Caco-2 (cell line): ENCODE results near the gene UBE3C. TPM values are rescaled to one million over a fixed set of nuclear protein-coding genes. Genes with fewer than 3 reads are reported as not detected.

Experiments
- BruUV-seq: library from RNA; stranded (reverse); fragments of 400-500 nt; replicated peaks from 2 replicates; lab custom pipeline; 2021; lab: Mats Ljungman, UMichigan
- CTCF ChIA-PET: fragments of 300-600 bp; sonication (Branson Sonifier 250); formaldehyde crosslinking; loops from one replicate; lab custom pipeline; 2022; ENCODE audit warnings: antibody characterized with exemption; lab: Charles Lee
- POLR2A ChIA-PET: fragments of 300-600 bp; sonication (Branson Sonifier 250); formaldehyde crosslinking; loops from one replicate; lab custom pipeline; 2022; ENCODE audit warnings: antibody characterized with exemption; lab: Charles Lee
- DNase-seq, 2 experiments: peaks; one replicate each; pipeline versions ENCODE4 v3.0.0 to v3.0.0-alpha.2; 2020 to 2022
- H3K27me3 ChIP-seq: replicated peaks from 2 replicates; pipeline ENCODE4 v1.6.0; 2011; ENCODE audit warnings: low read length; ENCODE audit not compliant: control insufficient read depth, insufficient read depth
- H3K36me3 ChIP-seq: 2 replicates; pipeline ENCODE4 v1.5.1; 2011; ENCODE audit warnings: low read length; ENCODE audit not compliant: control insufficient read depth, insufficient read depth
- H3K4me1 ChIP-seq: fragments of 250-450 bp; sonication (Bioruptor Pico); 2 replicates; pipeline ENCODE4 v1.5.1; 2020; ENCODE audit warnings: mild to moderate bottlenecking
- H3K4me3 ChIP-seq: 2 replicates; pipeline ENCODE4 v1.5.1; 2011; ENCODE audit warnings: low read depth, mild to moderate bottlenecking, control low read depth, low read length
- H3K9me3 ChIP-seq: fragments of 250-450 bp; sonication (Bioruptor Pico); 2 replicates; pipeline ENCODE4 v1.5.1; 2020; ENCODE audit warnings: mild to moderate bottlenecking, moderate library complexity
- H3K27ac Mint-ChIP-seq: one replicate; pipeline ENCODE4 v1.8.0; 2022; ENCODE audit warnings: mixed read lengths; ENCODE audit not compliant: unreplicated experiment
- H3K27me3 Mint-ChIP-seq: one replicate; pipeline ENCODE4 v1.8.0; 2022; ENCODE audit warnings: mixed read lengths; ENCODE audit not compliant: insufficient read depth, unreplicated experiment
- H3K36me3 Mint-ChIP-seq: one replicate; pipeline ENCODE4 v1.8.0; 2022; ENCODE audit warnings: mild to moderate bottlenecking, mixed read lengths; ENCODE audit not compliant: insufficient read depth, unreplicated experiment
- H3K4me1 Mint-ChIP-seq: one replicate; pipeline ENCODE4 v1.8.0; 2022; ENCODE audit warnings: low read depth, mixed read lengths; ENCODE audit not compliant: unreplicated experiment
- H3K4me3 Mint-ChIP-seq: one replicate; pipeline ENCODE4 v1.8.0; 2022; ENCODE audit warnings: mild to moderate bottlenecking, moderate library complexity, mixed read lengths; ENCODE audit not compliant: unreplicated experiment
- H3K9me3 Mint-ChIP-seq: one replicate; pipeline ENCODE4 v1.8.0; 2022; ENCODE audit warnings: mixed read lengths; ENCODE audit not compliant: unreplicated experiment
- CTCF ChIP-seq, 2 experiments: fragments of 200-600 bp in 1 of 2; IDR thresholded peaks; 1 replicate in 1 of 2; 2 replicates in 1 of 2; pipeline versions ENCODE4 v1.5.1 to v1.8.0; 2011 to 2022; ENCODE audit warnings: antibody characterized with exemption in 1 of 2, control low read depth in 1 of 2, inconsistent platforms in 1 of 2, low read depth in 1 of 2, low read length in 1 of 2, mild to moderate bottlenecking in 1 of 2, moderate library complexity in 1 of 2; ENCODE audit not compliant: insufficient read depth in 1 of 2, severe bottlenecking in 1 of 2, unreplicated experiment in 1 of 2
- intact Hi-C: fragments of 100-400 bp; cut with micrococcal nuclease; formaldehyde crosslinking; loops from one replicate; pipeline ENCODE4 v1.10.0; 2022; ENCODE audit not compliant: unreplicated experiment
- total RNA-seq: library from RNA; stranded (reverse); gene quantifications from 2 replicates; pipeline ENCODE4 v1.2.3, GENCODE V29; 2022

UBE3C gene
- total RNA-seq, 1 experiment from 2014 or later, result 76.1 TPM

GRCh38 chr7:157195868-157196267 is 57.1 kb downstream of the UBE3C start:
- H3K27ac Mint-ChIP-seq, result no peak overlapping the region
- no TSS peak for BruUV-seq
- H3K4me3 Mint-ChIP-seq, result no peak overlapping the region
- peaks cover 86% of the 10 kb centered on the region for H3K36me3 Mint-ChIP-seq
- H3K4me3 ChIP-seq, result no peak overlapping the region
- POLR2A ChIA-PET, result no interaction called here
- no peak for TF ChIP-seq CTCF (IDR thresholded peaks at IDR 0.05; ENCODE audit: insufficient read depth in 1 of 2, low read depth in 1 of 2, low read length in 1 of 2, severe bottlenecking in 1 of 2, unreplicated experiment in 1 of 2)
- H3K9me3 ChIP-seq, result 0 out of 2 replicates have a peak, but pooled peaks cover 5% of the 10 kb centered on the region
- H3K27me3 ChIP-seq, result no peaks in the 10 kb centered on the region
- no peaks in the 10 kb centered on the region for H3K9me3 Mint-ChIP-seq
- H3K4me1 Mint-ChIP-seq, result no peaks in the 10 kb centered on the region
- intact Hi-C loops, result no loop called here
- CTCF ChIA-PET, result no interaction called here
- DNase-seq, result no peak
- H3K27me3 Mint-ChIP-seq, result no peaks in the 10 kb centered on the region
- no peaks in the 10 kb centered on the region; the same call in 1 of the 2 replicates for H3K4me1 ChIP-seq
- H3K36me3 ChIP-seq, result no peaks in the 10 kb centered on the region; the same call in 1 of the 2 replicates

- 0 out of 2 replicates have a peak, but pooled peaks cover 2% of the 10 kb centered on the region for H3K36me3 ChIP-seq
- intact Hi-C loops, result no loop called here
- no peaks in the 10 kb centered on the region for H3K9me3 ChIP-seq
- ChIA-PET CTCF (interaction anchor here (0.6 kb wide), 1 partner anchor 146 kb away, joined by 3 read pairs; no protein-coding TSS in a partner anchor), POLR2A (interaction anchor here (0.7 kb wide), 1 partner anchor 68 kb away, joined by 8 read pairs; no protein-coding TSS in a partner anchor)
- no peak for TF ChIP-seq CTCF (IDR thresholded peaks at IDR 0.05; ENCODE audit: insufficient read depth in 1 of 2, low read depth in 1 of 2, low read length in 1 of 2, severe bottlenecking in 1 of 2, unreplicated experiment in 1 of 2)
- H3K27me3 ChIP-seq, result no peaks in the 10 kb centered on the region
- DNase-seq, result no peak
- Mint-ChIP-seq H3K4me3 (no peak overlapping the region), H3K27me3 (no peaks in the 10 kb centered on the region), H3K4me1 (no peaks in the 10 kb centered on the region), H3K9me3 (no peaks in the 10 kb centered on the region), H3K36me3 (peaks cover 65% of the 10 kb centered on the region), H3K27ac (no peak overlapping the region)
- no peak overlapping the region for H3K4me3 ChIP-seq
- H3K4me1 ChIP-seq, result no peaks in the 10 kb centered on the region
- BruUV-seq, result no TSS peak
These were observed 65.4 kb downstream of the UBE3C start for GRCh38 chr7:157204134-157204533.

GRCh38 chr7:157205438-157205837 is 66.7 kb downstream of the UBE3C start:
- POLR2A ChIA-PET, result no interaction called here
- Histone ChIP-seq H3K4me3 (no peak overlapping the region), H3K9me3 (no peaks in the 10 kb centered on the region), H3K36me3 (0 out of 2 replicates have a peak, but pooled peaks cover 2% of the 10 kb centered on the region), H3K27me3 (no peaks in the 10 kb centered on the region), H3K4me1 (no peaks in the 10 kb centered on the region)
- Mint-ChIP-seq H3K9me3 (no peaks in the 10 kb centered on the region), H3K36me3 (peaks cover 69% of the 10 kb centered on the region), H3K4me1 (no peaks in the 10 kb centered on the region), H3K4me3 (no peak overlapping the region), H3K27ac (no peak overlapping the region), H3K27me3 (no peaks in the 10 kb centered on the region)
- CTCF ChIA-PET, result no interaction called here
- TF ChIP-seq CTCF (IDR thresholded peaks at IDR 0.05; ENCODE audit: insufficient read depth in 1 of 2, low read depth in 1 of 2, low read length in 1 of 2, severe bottlenecking in 1 of 2, unreplicated experiment in 1 of 2), result no peak
- intact Hi-C loops, result no loop called here
- BruUV-seq, result no TSS peak
- DNase-seq, result no peak
